Measurements from ENCODE around the gene TESPA1.

DNA sequence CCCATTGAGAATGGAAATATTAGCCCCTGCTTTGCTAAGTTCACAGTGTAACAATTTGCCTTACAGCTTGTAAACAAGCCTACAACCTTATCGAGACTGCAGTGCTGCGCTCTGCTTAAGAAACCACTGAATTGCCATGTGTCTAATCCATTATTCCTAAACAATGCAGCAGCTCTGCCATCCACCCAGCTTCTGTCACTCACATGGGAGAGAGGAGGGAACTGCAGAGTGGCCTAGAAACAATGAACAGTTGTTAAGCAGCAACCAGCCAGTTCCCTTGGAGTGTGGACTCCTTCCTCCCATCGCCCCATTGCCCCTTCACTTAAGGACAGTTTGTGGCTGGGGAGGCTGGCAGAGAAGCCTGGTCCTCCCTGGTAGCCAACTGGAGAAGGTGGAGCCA lies 42.9 kb downstream of the TESPA1 start:
- TF ChIP-seq, protein P1, sequence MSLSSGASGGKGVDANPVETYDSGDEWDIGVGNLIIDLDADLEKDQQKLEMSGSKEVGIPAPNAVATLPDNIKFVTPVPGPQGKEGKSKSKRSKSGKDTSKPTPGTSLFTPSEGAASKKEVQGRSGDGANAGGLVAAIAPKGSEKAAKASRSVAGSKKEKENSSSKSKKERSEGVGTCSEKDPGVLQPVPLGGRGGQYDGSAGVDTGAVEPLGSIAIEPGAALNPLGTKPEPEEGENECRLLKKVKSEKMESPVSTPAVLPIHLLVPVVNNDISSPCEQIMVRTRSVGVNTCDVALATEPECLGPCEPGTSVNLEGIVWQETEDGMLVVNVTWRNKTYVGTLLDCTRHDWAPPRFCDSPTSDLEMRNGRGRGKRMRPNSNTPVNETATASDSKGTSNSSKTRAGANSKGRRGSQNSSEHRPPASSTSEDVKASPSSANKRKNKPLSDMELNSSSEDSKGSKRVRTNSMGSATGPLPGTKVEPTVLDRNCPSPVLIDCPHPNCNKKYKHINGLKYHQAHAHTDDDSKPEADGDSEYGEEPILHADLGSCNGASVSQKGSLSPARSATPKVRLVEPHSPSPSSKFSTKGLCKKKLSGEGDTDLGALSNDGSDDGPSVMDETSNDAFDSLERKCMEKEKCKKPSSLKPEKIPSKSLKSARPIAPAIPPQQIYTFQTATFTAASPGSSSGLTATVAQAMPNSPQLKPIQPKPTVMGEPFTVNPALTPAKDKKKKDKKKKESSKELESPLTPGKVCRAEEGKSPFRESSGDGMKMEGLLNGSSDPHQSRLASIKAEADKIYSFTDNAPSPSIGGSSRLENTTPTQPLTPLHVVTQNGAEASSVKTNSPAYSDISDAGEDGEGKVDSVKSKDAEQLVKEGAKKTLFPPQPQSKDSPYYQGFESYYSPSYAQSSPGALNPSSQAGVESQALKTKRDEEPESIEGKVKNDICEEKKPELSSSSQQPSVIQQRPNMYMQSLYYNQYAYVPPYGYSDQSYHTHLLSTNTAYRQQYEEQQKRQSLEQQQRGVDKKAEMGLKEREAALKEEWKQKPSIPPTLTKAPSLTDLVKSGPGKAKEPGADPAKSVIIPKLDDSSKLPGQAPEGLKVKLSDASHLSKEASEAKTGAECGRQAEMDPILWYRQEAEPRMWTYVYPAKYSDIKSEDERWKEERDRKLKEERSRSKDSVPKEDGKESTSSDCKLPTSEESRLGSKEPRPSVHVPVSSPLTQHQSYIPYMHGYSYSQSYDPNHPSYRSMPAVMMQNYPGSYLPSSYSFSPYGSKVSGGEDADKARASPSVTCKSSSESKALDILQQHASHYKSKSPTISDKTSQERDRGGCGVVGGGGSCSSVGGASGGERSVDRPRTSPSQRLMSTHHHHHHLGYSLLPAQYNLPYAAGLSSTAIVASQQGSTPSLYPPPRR (CRISPR knock-in tag; IDR thresholded peaks at IDR 0.05; ENCODE audit: borderline replicate concordance): no peak
- TF ChIP-seq MAZ (CRISPR knock-in tag; conservative IDR thresholded peaks at IDR 0.05 in 1 of 2, IDR thresholded peaks at IDR 0.05 in 1 of 2): no peak
- TF ChIP-seq ZBTB8A (IDR thresholded peaks at IDR 0.05; ENCODE audit: partially characterized antibody): no peak
- TF ChIP-seq CTCF (IDR thresholded peaks at IDR 0.05 in 2 of 3, conservative IDR thresholded peaks at IDR 0.05 in 1 of 3; ENCODE audit: insufficient read depth in 2 of 3, low read depth in 1 of 3, low read length in 3 of 3): no peak
- TF ChIP-seq, protein P2, sequence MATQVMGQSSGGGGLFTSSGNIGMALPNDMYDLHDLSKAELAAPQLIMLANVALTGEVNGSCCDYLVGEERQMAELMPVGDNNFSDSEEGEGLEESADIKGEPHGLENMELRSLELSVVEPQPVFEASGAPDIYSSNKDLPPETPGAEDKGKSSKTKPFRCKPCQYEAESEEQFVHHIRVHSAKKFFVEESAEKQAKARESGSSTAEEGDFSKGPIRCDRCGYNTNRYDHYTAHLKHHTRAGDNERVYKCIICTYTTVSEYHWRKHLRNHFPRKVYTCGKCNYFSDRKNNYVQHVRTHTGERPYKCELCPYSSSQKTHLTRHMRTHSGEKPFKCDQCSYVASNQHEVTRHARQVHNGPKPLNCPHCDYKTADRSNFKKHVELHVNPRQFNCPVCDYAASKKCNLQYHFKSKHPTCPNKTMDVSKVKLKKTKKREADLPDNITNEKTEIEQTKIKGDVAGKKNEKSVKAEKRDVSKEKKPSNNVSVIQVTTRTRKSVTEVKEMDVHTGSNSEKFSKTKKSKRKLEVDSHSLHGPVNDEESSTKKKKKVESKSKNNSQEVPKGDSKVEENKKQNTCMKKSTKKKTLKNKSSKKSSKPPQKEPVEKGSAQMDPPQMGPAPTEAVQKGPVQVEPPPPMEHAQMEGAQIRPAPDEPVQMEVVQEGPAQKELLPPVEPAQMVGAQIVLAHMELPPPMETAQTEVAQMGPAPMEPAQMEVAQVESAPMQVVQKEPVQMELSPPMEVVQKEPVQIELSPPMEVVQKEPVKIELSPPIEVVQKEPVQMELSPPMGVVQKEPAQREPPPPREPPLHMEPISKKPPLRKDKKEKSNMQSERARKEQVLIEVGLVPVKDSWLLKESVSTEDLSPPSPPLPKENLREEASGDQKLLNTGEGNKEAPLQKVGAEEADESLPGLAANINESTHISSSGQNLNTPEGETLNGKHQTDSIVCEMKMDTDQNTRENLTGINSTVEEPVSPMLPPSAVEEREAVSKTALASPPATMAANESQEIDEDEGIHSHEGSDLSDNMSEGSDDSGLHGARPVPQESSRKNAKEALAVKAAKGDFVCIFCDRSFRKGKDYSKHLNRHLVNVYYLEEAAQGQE (IDR thresholded peaks at IDR 0.05; ENCODE audit: borderline replicate concordance): no peak
- TF ChIP-seq, protein P2 (CRISPR knock-in tag; IDR thresholded peaks at IDR 0.05; ENCODE audit: low read depth): no peak
- no peak for TF ChIP-seq STAT6 (CRISPR knock-in tag; IDR thresholded peaks at IDR 0.05)
- TF ChIP-seq HDAC6 (IDR thresholded peaks at IDR 0.05; ENCODE audit: low read depth, low read length): no peak
- no peak for TF ChIP-seq ARHGAP35 (IDR thresholded peaks at IDR 0.05; ENCODE audit: partially characterized antibody)
- TF ChIP-seq SMC3 (conservative IDR thresholded peaks at IDR 0.05; ENCODE audit: insufficient read depth, low read depth, low read length): no peak
- TF ChIP-seq ZNF668 (CRISPR knock-in tag; IDR thresholded peaks at IDR 0.05): no peak
- TF ChIP-seq JUND (IDR thresholded peaks at IDR 0.05; ENCODE audit: borderline replicate concordance, low read depth, low read length): no peak
- TF ChIP-seq JUND (tag; IDR thresholded peaks at IDR 0.05; ENCODE audit: borderline replicate concordance, low read depth, low read length): no peak
- no peak for TF ChIP-seq PTBP1 (IDR thresholded peaks at IDR 0.05; ENCODE audit: low read depth, low read length)
